Fibroblast of lung (primary cell): ENCODE measurements around the gene C12orf50.

Source experiments
- EZH2 ChIP-seq: IDR thresholded peaks from 2 replicates; pipeline ENCODE4 v1.5.1; 2012; ENCODE audit warnings: low read length, control low read depth, mild to moderate bottlenecking; ENCODE audit errors: missing control alignments
- TF ChIP-seq, protein P1 (sequence below), 2 donors: IDR thresholded peaks in 1 of 2; conservative IDR thresholded peaks in 1 of 2; 1 replicate in 1 of 2; 2 replicates in 1 of 2; pipeline ENCODE4 v1.5.1; 2011 to 2012; ENCODE audit warnings: low read length in 2 of 2, control low read depth in 1 of 2, inconsistent platforms in 1 of 2, low read depth in 1 of 2, mild to moderate bottlenecking in 1 of 2

- TF ChIP-seq, protein P1, sequence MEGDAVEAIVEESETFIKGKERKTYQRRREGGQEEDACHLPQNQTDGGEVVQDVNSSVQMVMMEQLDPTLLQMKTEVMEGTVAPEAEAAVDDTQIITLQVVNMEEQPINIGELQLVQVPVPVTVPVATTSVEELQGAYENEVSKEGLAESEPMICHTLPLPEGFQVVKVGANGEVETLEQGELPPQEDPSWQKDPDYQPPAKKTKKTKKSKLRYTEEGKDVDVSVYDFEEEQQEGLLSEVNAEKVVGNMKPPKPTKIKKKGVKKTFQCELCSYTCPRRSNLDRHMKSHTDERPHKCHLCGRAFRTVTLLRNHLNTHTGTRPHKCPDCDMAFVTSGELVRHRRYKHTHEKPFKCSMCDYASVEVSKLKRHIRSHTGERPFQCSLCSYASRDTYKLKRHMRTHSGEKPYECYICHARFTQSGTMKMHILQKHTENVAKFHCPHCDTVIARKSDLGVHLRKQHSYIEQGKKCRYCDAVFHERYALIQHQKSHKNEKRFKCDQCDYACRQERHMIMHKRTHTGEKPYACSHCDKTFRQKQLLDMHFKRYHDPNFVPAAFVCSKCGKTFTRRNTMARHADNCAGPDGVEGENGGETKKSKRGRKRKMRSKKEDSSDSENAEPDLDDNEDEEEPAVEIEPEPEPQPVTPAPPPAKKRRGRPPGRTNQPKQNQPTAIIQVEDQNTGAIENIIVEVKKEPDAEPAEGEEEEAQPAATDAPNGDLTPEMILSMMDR (conservative IDR thresholded peaks at IDR 0.05 in 1 of 2, IDR thresholded peaks at IDR 0.05 in 1 of 2; ENCODE audit: low read depth in 1 of 2, low read length in 2 of 2) = no peak
- TF ChIP-seq EZH2 = no peak
These were observed 77.0 kb downstream of the C12orf50 start for GRCh38 chr12:87952223-87952622.
